Uterus (tissue), 2 donors: ENCODE data around the gene ZNF324.
"Not testable (repeated sequence)": the region's sequence is repeated elsewhere in the genome, so short reads cannot be mapped to it uniquely, and the experiment has no call there.

Experiments
- POLR2A ChIP-seq, 2 donors: fragments of 450-650 bp; IDR thresholded peaks; one replicate each; pipeline ENCODE4 v1.6.1; 2016; ENCODE audit warnings: antibody characterized with exemption in 2 of 2, mild to moderate bottlenecking in 1 of 2, moderate library complexity in 1 of 2
- TF ChIP-seq, protein P1 (sequence below), 4 experiments: fragments of 200-600 bp in 2 of 4; fragments of 450-650 bp in 2 of 4; sonication (generic) in 2 of 4; IDR thresholded peaks; one replicate each; pipeline ENCODE4 v1.5.1; 2016 to 2019; ENCODE audit warnings: antibody characterized with exemption in 4 of 4, mild to moderate bottlenecking in 2 of 4, moderate library complexity in 1 of 4

DNA sequence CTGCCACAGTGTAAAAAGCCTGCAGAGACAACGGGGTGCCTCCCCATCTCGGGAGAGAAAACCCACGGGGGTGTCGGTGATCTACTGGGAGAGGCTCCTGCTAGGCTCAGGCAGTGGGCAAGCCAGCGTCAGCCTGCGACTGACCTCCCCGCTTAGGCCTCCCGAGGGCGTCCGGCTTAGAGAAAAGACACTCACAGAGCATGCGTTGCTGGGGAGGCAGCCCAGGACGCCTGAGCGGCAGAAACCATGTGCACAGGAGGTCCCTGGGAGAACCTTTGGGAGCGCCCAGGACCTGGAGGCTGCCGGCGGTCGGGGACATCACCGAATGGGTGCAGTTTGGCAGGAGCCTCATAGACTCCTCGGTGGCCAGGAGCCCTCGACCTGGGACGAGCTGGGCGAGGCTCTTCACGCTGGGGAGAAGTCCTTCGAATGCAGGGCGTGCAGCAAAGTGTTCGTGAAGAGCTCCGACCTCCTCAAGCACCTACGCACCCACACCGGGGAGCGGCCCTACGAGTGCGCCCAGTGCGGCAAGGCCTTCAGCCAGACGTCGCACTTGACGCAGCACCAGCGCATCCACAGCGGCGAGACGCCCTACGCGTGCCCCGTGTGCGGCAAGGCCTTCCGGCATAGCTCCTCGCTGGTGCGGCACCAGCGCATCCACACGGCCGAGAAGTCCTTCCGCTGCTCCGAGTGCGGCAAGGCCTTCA, 4.1 kb downstream of the ZNF324 start:
- TF ChIP-seq, protein P1, sequence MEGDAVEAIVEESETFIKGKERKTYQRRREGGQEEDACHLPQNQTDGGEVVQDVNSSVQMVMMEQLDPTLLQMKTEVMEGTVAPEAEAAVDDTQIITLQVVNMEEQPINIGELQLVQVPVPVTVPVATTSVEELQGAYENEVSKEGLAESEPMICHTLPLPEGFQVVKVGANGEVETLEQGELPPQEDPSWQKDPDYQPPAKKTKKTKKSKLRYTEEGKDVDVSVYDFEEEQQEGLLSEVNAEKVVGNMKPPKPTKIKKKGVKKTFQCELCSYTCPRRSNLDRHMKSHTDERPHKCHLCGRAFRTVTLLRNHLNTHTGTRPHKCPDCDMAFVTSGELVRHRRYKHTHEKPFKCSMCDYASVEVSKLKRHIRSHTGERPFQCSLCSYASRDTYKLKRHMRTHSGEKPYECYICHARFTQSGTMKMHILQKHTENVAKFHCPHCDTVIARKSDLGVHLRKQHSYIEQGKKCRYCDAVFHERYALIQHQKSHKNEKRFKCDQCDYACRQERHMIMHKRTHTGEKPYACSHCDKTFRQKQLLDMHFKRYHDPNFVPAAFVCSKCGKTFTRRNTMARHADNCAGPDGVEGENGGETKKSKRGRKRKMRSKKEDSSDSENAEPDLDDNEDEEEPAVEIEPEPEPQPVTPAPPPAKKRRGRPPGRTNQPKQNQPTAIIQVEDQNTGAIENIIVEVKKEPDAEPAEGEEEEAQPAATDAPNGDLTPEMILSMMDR (IDR thresholded peaks at IDR 0.05), result not testable (repeated sequence)
- TF ChIP-seq POLR2A (IDR thresholded peaks at IDR 0.05), result not testable (repeated sequence)
